GDM1 (cell line): Measurements from ENCODE around the gene CDC45.

Experiments
- DNase-seq: peaks from one replicate; lab custom pipeline; 2025; lab: John Stamatoyannopoulos, UW

CDC45 gene

DNA sequence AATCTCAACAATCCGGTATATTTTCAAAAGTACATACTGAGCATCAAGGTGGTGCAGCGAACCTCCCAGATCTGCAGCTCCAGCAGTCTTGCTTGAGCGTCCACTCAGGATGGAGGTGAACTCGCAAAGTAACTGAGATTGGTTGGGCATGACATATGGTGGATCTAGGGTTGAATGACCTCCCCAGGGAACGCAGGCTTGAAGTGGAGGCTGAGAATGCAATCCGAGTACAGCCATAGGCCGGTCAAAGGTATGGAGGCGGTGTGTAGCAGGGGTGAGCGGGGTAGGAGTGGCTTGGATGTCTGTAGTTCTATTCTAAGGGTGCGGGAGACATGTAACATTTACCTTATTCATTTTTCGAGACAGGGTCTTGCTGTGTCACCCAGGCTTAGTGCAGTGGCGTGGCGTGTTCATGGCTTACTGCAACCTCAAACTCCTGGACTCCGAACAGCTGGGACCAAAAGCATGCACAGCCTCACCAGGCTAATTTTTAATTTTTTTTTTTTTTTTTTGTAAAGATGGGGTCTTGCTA is 31.6 kb upstream of the CDC45 start:
- DNase-seq, result no peak

GRCh38 chr22:19448739-19449421 is 30.8 kb upstream of the CDC45 start:
- no peak for DNase-seq

DNA sequence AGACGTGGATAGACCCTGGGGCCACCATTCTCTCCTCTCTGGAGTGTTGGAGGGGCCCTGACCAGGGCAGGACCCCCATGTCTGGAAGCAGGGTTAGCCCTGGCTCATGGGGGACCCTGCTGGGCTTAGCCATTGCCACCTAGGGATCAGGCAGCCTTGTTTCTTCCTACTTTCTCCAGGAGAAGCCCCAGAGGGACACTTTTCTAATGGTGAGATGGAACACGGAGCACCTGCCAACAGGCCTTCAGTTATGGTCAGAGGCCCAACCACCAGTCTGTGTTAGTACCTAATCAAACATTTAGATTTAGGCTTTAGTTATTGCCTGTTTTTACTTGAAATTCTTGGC is 30.3 kb upstream of the CDC45 start:
- DNase-seq, result no peak

- no peak for DNase-seq
These were observed 29.2 kb upstream of the CDC45 start for GRCh38 chr22:19450363-19451175.

GRCh38 chr22:19451570-19451969 is 28.1 kb upstream of the CDC45 start:
- no peak for DNase-seq

DNA sequence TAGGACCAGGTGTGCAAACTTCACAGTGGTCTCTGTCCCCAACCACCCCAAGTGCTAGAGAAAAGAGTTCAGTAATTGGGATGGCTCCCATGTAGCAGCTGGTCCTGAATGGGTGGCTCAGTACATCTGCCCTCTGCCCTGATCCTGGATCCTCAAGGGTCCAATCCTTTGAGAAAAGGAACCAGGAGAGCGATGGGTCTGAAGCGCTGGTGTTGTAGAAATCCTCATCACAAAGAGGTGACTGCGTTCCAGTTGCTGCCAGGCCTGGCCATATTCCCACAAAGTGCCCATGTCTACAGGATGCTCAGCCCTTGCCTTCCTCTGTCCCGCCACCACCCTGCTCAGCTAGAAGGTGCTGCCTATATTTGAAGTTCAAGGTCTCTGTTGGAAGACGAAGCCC is 26.0 kb upstream of the CDC45 start:
- no peak for DNase-seq

- DNase-seq, result no peak
These were observed 25.6 kb upstream of the CDC45 start for GRCh38 chr22:19454156-19454555.

- DNase-seq, result no peak
These were observed 24.7 kb upstream of the CDC45 start for GRCh38 chr22:19455033-19455432.

- DNase-seq, result no peak
These were observed 23.9 kb upstream of the CDC45 start for GRCh38 chr22:19455585-19456370.

- DNase-seq, result no peak
These were observed 23.2 kb upstream of the CDC45 start for GRCh38 chr22:19456541-19456940.

DNA sequence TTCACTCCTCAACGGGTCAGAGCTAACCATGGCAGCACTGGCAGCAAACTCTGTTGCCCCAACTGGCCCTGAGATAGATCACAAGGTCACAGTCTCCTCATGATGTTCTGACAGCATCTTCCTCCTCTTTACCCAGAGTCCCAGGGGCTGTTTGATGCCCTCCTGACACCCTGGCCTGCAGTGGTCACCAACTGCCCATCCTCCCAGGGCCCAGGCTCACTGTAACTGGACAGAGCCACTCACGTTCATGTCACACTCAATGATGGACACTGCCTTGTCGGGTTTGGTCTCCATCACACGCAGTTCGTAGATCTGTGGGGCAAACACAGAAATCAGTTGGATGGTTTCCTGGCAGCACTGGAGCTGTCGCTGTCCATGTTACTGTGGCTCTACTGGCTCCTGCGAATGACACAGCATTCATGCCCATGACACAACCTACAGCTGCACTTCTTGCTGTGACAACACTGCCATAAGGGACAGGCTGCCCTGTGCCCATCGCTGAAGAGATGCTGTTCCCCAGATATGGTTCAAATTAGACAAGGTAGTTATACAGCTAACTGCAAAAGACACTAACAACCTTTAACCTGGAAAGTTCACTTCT is 21.8 kb upstream of the CDC45 start:
- no peak for DNase-seq

DNA sequence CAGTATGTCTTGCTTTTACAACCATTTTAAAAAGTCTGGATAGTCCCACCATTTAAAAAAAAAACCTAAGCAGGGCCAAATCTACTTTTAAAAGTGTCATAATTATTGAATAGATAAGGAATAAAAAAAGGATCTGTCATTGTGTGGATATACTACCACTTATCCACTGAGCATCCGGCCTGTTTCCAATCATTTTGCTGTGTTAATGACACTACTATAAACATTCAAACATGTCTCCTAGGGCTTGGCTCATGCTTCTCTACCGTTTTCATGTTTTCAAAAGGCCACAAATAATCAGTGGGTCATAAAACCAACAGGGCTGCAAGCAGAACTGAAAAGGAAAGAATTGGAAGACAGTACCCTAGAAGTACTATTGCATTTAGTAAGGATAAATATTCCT is 19.7 kb upstream of the CDC45 start:
- DNase-seq, result no peak

DNA sequence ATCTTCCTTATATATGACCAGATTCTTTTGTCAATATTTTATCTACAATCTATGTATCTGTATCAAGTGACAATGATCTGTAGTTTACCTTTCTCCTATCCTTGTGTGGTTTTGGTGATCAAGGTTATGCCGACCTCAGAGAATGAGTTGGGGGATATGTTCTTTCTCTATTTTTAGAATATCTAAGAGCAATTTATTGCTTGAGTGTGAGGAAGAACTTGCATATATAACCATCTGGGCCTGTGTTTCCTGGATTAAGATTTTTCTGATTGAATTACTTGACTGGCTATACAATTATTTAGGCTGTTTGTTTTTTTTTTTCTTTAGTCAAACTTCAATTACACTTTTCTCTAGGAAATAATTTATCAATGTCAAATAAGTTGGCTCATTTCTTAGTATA is 18.2 kb upstream of the CDC45 start:
- no peak for DNase-seq

DNA sequence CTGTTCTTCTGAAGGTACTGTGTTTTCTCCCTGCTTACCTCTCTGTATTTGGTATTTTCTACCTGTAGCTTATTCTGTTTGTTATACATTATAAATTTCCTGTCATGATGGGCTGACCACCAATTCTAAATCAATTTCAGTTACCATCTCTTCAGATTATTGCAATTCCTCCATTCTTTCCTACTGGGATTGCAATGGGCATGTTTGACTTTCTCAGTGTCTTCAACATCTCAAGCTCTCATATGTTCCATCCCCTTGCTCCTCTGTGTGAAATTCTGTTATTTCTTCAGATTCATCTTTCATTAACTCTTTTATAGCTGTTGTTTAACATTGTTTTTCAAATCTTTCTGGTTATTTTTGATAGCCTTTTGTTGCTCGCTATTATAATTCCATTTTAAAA is 16.7 kb upstream of the CDC45 start:
- DNase-seq, result no peak

DNA sequence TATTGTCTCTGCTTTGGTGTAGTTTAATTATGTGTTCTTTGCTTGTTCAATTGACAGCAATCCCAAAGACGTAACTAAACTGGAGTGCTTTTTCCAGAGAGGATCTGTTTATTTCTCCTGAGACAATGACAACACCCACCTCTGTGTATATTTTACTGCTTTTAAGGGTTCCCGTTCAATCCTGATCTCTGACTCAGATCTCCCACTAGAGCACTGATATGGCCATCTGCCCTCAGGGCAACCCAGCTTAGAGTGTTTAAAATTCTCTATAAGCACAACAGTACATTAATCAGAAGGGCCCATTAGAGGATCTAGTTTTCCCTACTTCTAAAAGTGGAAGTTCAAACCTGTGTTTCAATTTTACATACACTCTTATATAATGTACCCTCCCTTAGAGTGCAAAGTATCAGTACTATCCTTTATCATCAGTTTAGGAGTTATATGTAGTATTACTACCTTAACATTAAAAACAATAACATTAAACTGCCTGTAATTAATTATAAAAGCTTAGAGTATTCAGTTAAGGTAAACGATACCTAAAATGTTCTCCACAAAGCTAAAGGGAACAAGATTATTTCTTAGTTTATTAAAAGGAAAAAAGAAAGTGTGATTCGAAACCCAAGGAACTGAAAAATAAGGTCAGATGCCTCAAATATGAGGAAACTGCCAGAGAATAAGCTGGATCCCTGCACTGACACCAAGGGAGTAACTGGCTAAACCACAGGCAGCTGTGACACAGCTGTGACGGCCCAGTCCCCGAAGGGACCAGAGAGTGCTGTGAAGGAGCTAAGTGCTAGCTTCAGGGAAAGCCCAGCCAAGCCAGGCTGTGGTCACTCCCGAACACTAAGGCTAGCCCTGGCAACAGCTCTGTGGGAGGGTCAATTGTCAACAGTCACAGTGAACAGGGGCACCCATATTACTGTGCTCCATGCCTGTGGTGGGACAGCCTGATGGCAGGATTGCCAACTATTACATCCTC is 15.9 kb upstream of the CDC45 start:
- DNase-seq, result no peak

GRCh38 chr22:19464546-19464945 is 15.2 kb upstream of the CDC45 start:
- DNase-seq, result no peak

DNA sequence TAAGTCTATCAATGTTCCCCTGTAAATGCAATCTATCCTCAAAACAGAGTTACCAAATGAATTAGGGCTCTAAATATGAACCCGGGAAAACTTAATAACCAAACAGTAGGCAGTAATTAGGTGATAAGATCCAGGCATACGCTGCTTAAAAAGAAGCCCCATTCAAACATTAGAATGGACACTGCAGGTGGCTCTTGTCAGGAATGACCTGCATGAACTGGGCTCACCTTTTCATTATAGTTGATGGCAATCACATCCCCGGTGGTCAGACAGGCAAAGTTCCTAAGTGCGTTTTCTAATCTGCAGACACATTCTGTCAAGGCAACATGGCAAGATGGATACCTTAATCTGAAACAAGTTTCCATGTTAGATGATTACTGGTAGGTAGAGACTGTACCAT is 14.7 kb upstream of the CDC45 start:
- DNase-seq, result no peak

GRCh38 chr22:19466126-19466716 is 13.5 kb upstream of the CDC45 start:
- no peak for DNase-seq

- no peak for DNase-seq
These were observed 12.6 kb upstream of the CDC45 start for GRCh38 chr22:19466848-19467752.

- DNase-seq, result no peak
These were observed 11.8 kb upstream of the CDC45 start for GRCh38 chr22:19467912-19468311.
